GM12878 (cell line): ENCODE results near the gene SRI. TPM values are rescaled to one million over a fixed set of nuclear protein-coding genes. Genes with fewer than 3 reads are reported as not detected.

ENCODE experiments used
- ATAC-seq: fragments of 200-7000 bp; cut with Tn5 transposase; 3 replicates; pipeline ENCODE4 v1.9.1; 2020; ENCODE audit warnings: mild to moderate bottlenecking, moderate library complexity
- BruUV-seq: library from RNA; stranded (reverse); fragments of 400-500 nt; replicated peaks from 2 replicates; lab custom pipeline; 2021; lab: Mats Ljungman, UMichigan
- CTCF ChIA-PET: fragments of 300-600 bp; sonication (Branson Sonifier 250); formaldehyde crosslinking; extraction: SDS; loops from one replicate; lab custom pipeline; 2021; ENCODE audit warnings: inconsistent platforms; lab: Yijun Ruan, JAX
- POLR2A ChIA-PET: fragments of 350-600 bp; formaldehyde crosslinking; extraction: SDS; loops from one replicate; lab custom pipeline; 2021; ENCODE audit warnings: inconsistent platforms; lab: Charles Lee
- RAD21 ChIA-PET: fragments of 300-600 bp; sonication (Branson Sonifier 250); formaldehyde crosslinking; loops from one replicate; lab custom pipeline; 2023; ENCODE audit warnings: antibody characterized with exemption; ENCODE audit not compliant: unreplicated experiment; lab: Charles Lee
- SMC1A ChIA-PET: fragments of 300-600 bp; sonication (Branson Sonifier 250); formaldehyde crosslinking; loops from one replicate; lab custom pipeline; 2023; ENCODE audit not compliant: unreplicated experiment, uncharacterized antibody; lab: Charles Lee
- DNase-seq: peaks from one replicate; pipeline ENCODE4 v3.0.0-alpha.2; 2011; ENCODE audit warnings: low read depth, low spot score
- FAIRE-seq: peaks from 3 replicates; lab custom pipeline; 2011; peaks lifted over from hg19 to GRCh38; lab: Jason Lieb, UNC
- H2AFZ ChIP-seq: 2 replicates; pipeline ENCODE4 v1.6.0; 2011; ENCODE audit warnings: low read depth, low read length, control low read depth; ENCODE audit not compliant: control insufficient read depth
- H3K27ac ChIP-seq: 2 replicates; pipeline ENCODE4 v1.5.1; 2011; ENCODE audit warnings: control low read depth; ENCODE audit not compliant: control insufficient read depth, insufficient read depth
- H3K27me3 ChIP-seq, 2 experiments: replicated peaks in 1 of 2; 2 replicates each; pipeline versions ENCODE4 v1.6.0 to v1.6.1; 2011; ENCODE audit warnings: low read length in 1 of 2; ENCODE audit not compliant: control insufficient read depth in 2 of 2, insufficient read depth in 2 of 2
- H3K36me3 ChIP-seq, 2 experiments: 2 replicates each; pipeline ENCODE4 v1.5.1; 2011; ENCODE audit warnings: low read length in 1 of 2; ENCODE audit not compliant: control insufficient read depth in 2 of 2, insufficient read depth in 2 of 2
- H3K4me1 ChIP-seq: 2 replicates; pipeline ENCODE4 v1.6.1; 2011; ENCODE audit warnings: mild to moderate bottlenecking, low read length, moderate library complexity, mixed read lengths; ENCODE audit not compliant: control insufficient read depth, insufficient read depth
- H3K4me2 ChIP-seq: 2 replicates; pipeline ENCODE4 v1.6.0; 2011; ENCODE audit warnings: control low read depth; ENCODE audit not compliant: control insufficient read depth, insufficient read depth
- H3K4me3 ChIP-seq: fragments of 200-600 bp; sonication (generic); 2 replicates; pipeline ENCODE4 v1.5.1; 2016
- H3K79me2 ChIP-seq: 2 replicates; pipeline ENCODE4 v1.6.0; 2011; ENCODE audit warnings: low read length; ENCODE audit not compliant: control insufficient read depth, insufficient read depth
- H3K9ac ChIP-seq: 2 replicates; pipeline ENCODE4 v1.8.0; 2011; ENCODE audit warnings: low read length, control low read depth, mixed read lengths; ENCODE audit not compliant: control insufficient read depth, insufficient read depth
- H3K9me3 ChIP-seq: replicated peaks from 3 replicates; pipeline ENCODE4 v1.5.1; 2011; ENCODE audit warnings: mild to moderate bottlenecking, low read length; ENCODE audit not compliant: control insufficient read depth, insufficient read depth
- H4K20me1 ChIP-seq: 2 replicates; pipeline ENCODE4 v1.6.0; 2011; ENCODE audit not compliant: control insufficient read depth, insufficient read depth
- BCLAF1 ChIP-seq: fragments of 450-650 bp; IDR thresholded peaks from 2 replicates; pipeline ENCODE4 v1.6.1; 2017; ENCODE audit warnings: antibody characterized with exemption, mild to moderate bottlenecking, moderate library complexity
- HDGF ChIP-seq: fragments of 450-650 bp; IDR thresholded peaks from 2 replicates; pipeline ENCODE4 v1.6.1; 2016; ENCODE audit warnings: antibody characterized with exemption
- MLLT1 ChIP-seq: fragments of 450-650 bp; IDR thresholded peaks from 2 replicates; pipeline ENCODE4 v1.6.1; 2016; ENCODE audit warnings: mild to moderate bottlenecking
- RFX5 ChIP-seq: IDR thresholded peaks from 2 replicates; pipeline ENCODE4 v1.6.1; 2011; ENCODE audit warnings: low read depth, low read length, improper control_type of control experiment
- ZBTB33 ChIP-seq: fragments of 450-650 bp; IDR thresholded peaks from 2 replicates; pipeline ENCODE4 v1.6.1; 2017; ENCODE audit warnings: mild to moderate bottlenecking
- WGBS: methylation state at CpG from one replicate; pipeline ENCODE4 v1.1.6; 2016; ENCODE audit warnings: low lambda C conversion rate; ENCODE audit not compliant: insufficient replicate concordance, insufficient coverage; ENCODE audit errors: missing lambda C conversion rate; 5-methylcytosine and 5-hydroxymethylcytosine counted together
- in situ Hi-C: fragments of 300-500 bp; cut with MboI; formaldehyde crosslinking; loops from 9 replicates; pipeline ENCODE4 v1.14.3; 2018; ENCODE audit warnings: mixed read lengths
- intact Hi-C: fragments of 100-400 bp; cut with micrococcal nuclease; formaldehyde crosslinking; loops from one replicate; pipeline ENCODE4 v1.14.2; 2022; ENCODE audit not compliant: unreplicated experiment
- polyA plus RNA-seq, 11 experiments: library from polyadenylated mRNA; depleted of rRNA in 4 of 11; unstranded in 6 of 11; stranded (reverse) in 5 of 11; fragments of >200 nt; fragmentation: Nextera tagmentation in 4 of 11; fragmentation: Illumina TruSeq in 1 of 11; extraction: Ambion mirVana in 4 of 11; extraction: Trizol in 1 of 11; gene quantifications; 1 replicate in 1 of 11; 2 replicates in 10 of 11; pipeline versions ENCODE4 v1.2.1 to v1.2.3, GENCODE V29; 2011 to 2016; ENCODE audit warnings: inconsistent platforms in 2 of 11, missing spikeins in 2 of 11, low read depth in 1 of 11
- total RNA-seq, 4 experiments: library from RNA; depleted of rRNA in 3 of 4; stranded (reverse); fragments of >200 nt in 3 of 4; fragmentation: Illumina TruSeq in 1 of 4; extraction: Trizol in 1 of 4; gene quantifications; 2 replicates each; pipeline versions ENCODE4 v1.2.1 to v1.2.3, GENCODE V29; 2013 to 2021

SRI gene
- total and polyA plus RNA-seq, 10 of the 15 experiments (the other 5 are each of a cell fraction or from before 2014, with no cell fraction given): 94.7 to 588 (median 242) TPM

- no peak for FAIRE-seq
- no TSS peak for BruUV-seq
These were observed 19.6 kb downstream of the SRI start for GRCh38 chr7:88200261-88200660.

More at GRCh38 chr7:88200261-88200660, 19.6 kb downstream of the SRI start:
- no peak overlapping the region for H3K4me2 ChIP-seq
- H3K4me1 ChIP-seq: peaks cover 3% of the 10 kb centered on the region; the same call in 1 of the 2 replicates
- intact Hi-C loops (no loop called here), in situ Hi-C loops (no loop called here)
- DNase-seq (no peak), ATAC-seq (no peak)
- no peaks in the 10 kb centered on the region for H4K20me1 ChIP-seq
- no peaks in the 10 kb centered on the region for H3K79me2 ChIP-seq
- TF ChIP-seq HDGF: no peak
- TF ChIP-seq RFX5: no peak
- no peak for TF ChIP-seq BCLAF1
- no peak for TF ChIP-seq ZBTB33
- TF ChIP-seq MLLT1: no peak
- H3K27ac ChIP-seq: no peak overlapping the region
- peaks cover 3 to 23% of the 10 kb centered on the region in 2 experiments for H3K36me3 ChIP-seq
- no peak overlapping the region for H2AFZ ChIP-seq
- no peak overlapping the region for H3K9ac ChIP-seq
- POLR2A ChIA-PET: no interaction called here
- H3K9me3 ChIP-seq: no peaks in the 10 kb centered on the region; the same call in 2 of the 3 replicates
- CTCF ChIA-PET: interaction anchor here (0.9 kb wide), 1 partner anchor 15 kb away, joined by 4 read pairs; no protein-coding TSS in a partner anchor
- H3K4me3 ChIP-seq: no peak overlapping the region
- SMC1A ChIA-PET: interaction anchor here (3.9 to 4.5 kb wide), 2 partner anchors 8 to 14 kb away, joined by 23 to 78 read pairs; no protein-coding TSS in a partner anchor
- no peaks in the 10 kb centered on the region for H3K27me3 ChIP-seq
- WGBS: 100% methylated on average over 3 of the region's 3 CpGs
- RAD21 ChIA-PET: interaction anchor here (3.8 kb wide), 1 partner anchor 15 kb away, joined by 52 read pairs; no protein-coding TSS in a partner anchor
